Ovary (tissue), 3 donors: ENCODE measurements around the gene SCARF2.

Experiments used
- POLR2A ChIP-seq: fragments of 450-650 bp; IDR thresholded peaks from one replicate; pipeline ENCODE4 v1.6.1; 2017; ENCODE audit warnings: antibody characterized with exemption, mild to moderate bottlenecking, moderate library complexity
- TF ChIP-seq, protein P1 (sequence below), 3 donors: fragments of 450-650 bp in 2 of 3; fragments of 200-600 bp in 1 of 3; IDR thresholded peaks; one replicate each; pipeline versions ENCODE4 v1.5.1 to v1.8.0; 2016 to 2022; ENCODE audit warnings: antibody characterized with exemption in 3 of 3, mild to moderate bottlenecking in 1 of 3
- donor health status: DM: no; HTN: no; CAD: no.

DNA sequence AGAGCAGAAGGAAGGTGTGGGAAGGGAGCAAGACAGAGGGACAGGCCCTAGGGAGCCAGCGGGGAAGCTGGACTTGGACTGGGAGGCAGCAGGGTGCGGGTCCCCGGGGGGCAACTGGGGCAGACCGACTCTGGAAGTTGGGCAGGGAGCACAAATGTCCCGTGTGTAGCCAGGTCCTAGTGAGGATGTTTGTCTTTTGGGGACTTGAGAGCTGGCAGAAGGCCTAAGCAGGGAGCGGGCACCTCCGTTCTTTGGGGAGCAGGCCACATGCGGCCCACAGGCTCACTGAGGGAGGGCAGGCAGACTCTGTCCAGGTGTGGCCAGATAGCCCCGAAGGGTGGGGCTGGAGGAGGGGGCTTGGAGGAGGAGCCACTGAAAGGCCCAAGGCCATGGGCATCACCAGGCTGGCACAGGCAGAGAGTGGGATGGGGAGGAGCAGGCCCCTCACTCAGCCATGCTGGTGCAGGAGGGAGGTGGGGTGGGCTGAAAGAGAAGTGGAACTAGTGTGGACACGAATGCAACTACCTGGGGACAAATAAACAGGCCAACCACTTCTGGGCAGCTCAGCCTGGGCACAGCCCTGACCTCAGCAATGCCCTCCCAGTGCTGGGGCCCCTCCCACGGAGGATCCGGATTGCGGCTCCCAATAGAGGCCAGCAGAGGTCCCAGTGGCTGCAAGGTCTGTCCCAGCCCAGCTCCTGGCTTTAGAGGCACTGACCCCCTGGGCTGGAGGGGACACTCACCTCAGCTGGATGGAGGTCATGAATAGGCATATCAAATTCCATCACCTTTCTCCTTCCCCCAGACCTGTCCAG lies 1.3 kb upstream of the SCARF2 start:
- TF ChIP-seq, protein P1, sequence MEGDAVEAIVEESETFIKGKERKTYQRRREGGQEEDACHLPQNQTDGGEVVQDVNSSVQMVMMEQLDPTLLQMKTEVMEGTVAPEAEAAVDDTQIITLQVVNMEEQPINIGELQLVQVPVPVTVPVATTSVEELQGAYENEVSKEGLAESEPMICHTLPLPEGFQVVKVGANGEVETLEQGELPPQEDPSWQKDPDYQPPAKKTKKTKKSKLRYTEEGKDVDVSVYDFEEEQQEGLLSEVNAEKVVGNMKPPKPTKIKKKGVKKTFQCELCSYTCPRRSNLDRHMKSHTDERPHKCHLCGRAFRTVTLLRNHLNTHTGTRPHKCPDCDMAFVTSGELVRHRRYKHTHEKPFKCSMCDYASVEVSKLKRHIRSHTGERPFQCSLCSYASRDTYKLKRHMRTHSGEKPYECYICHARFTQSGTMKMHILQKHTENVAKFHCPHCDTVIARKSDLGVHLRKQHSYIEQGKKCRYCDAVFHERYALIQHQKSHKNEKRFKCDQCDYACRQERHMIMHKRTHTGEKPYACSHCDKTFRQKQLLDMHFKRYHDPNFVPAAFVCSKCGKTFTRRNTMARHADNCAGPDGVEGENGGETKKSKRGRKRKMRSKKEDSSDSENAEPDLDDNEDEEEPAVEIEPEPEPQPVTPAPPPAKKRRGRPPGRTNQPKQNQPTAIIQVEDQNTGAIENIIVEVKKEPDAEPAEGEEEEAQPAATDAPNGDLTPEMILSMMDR (IDR thresholded peaks at IDR 0.05), result no peak
- no peak for TF ChIP-seq POLR2A
